Left ventricle myocardium inferior (tissue), 1 donor: Measurements from ENCODE around the gene NOL6. TPM values are rescaled to one million over a fixed set of nuclear protein-coding genes. Genes with fewer than 3 reads are reported as not detected.

Source experiments
- DNase-seq: peaks from one replicate; pipeline ENCODE4 v3.0.0-alpha.2; 2020
- H3K27ac ChIP-seq: fragments of 200-600 bp; replicated peaks from 2 replicates; pipeline ENCODE4 v1.8.0; 2021
- H3K27me3 ChIP-seq: fragments of 200-600 bp; 2 replicates; pipeline ENCODE4 v1.8.0; 2021; ENCODE audit warnings: low read depth
- H3K36me3 ChIP-seq: fragments of 200-600 bp; 2 replicates; pipeline ENCODE4 v1.8.0; 2021
- H3K4me1 ChIP-seq: fragments of 200-600 bp; 2 replicates; pipeline ENCODE4 v1.8.0; 2021
- H3K4me3 ChIP-seq: fragments of 200-600 bp; 2 replicates; pipeline ENCODE4 v1.8.0; 2021; ENCODE audit warnings: mild to moderate bottlenecking, moderate library complexity
- H3K9me3 ChIP-seq: fragments of 200-600 bp; replicated peaks from 2 replicates; pipeline ENCODE4 v1.8.0; 2021
- intact Hi-C: fragments of 100-400 bp; cut with micrococcal nuclease; formaldehyde crosslinking; loops from one replicate; pipeline ENCODE4 v1.11.0; 2022
- total RNA-seq: library from RNA; stranded (reverse); fragmentation: NEBNext Ultra II Directional; extraction: Animal tissue kit (Norgen Biotek cat#: 25700); gene quantifications from one replicate; pipeline ENCODE4 v1.2.1, GENCODE V29; 2021
- TF ChIP-seq, protein P1 (sequence below): fragments of 200-600 bp; IDR thresholded peaks from 2 replicates; pipeline ENCODE4 v1.8.0; 2021; ENCODE audit warnings: antibody characterized with exemption, mild to moderate bottlenecking, borderline replicate concordance
- donor health status: DM: no; HTN: yes; CAD: no; lungs with severe emphysema.

Gene NOL6
- total RNA-seq, 1 donor from 2014 or later: 13.4 TPM

DNA sequence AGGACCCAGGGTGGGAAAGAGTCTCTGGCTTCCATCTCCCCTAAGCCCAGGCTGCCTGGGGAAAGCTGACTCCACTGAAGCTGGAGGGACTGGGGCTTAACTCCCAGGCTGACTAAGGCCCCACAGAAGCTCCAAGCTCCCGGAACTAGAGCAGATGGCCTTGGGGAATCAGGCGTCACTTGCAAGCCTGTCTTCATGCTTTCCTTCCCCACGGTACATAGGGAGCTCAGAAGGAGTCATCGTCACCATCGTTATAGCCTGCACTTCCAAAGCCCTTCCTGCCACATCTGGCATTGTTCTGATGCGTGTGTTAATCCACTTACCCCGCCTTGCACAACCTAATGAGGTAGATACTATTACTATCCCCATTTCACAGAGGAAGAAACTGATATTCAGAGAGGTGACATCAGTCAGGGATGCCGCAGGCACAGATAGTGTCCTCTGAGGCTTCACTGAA lies 37.9 kb downstream of the NOL6 start:
- DNase-seq: no peak
- peaks cover 46% of the 10 kb centered on the region for H3K4me1 ChIP-seq
- H3K27me3 ChIP-seq: peaks cover 23% of the 10 kb centered on the region
- no peak overlapping the region for H3K4me3 ChIP-seq
- intact Hi-C loops: no loop called here
- no peaks in the 10 kb centered on the region for H3K9me3 ChIP-seq
- H3K27ac ChIP-seq: peak overlapping the region; percentile 66
- TF ChIP-seq, protein P1, sequence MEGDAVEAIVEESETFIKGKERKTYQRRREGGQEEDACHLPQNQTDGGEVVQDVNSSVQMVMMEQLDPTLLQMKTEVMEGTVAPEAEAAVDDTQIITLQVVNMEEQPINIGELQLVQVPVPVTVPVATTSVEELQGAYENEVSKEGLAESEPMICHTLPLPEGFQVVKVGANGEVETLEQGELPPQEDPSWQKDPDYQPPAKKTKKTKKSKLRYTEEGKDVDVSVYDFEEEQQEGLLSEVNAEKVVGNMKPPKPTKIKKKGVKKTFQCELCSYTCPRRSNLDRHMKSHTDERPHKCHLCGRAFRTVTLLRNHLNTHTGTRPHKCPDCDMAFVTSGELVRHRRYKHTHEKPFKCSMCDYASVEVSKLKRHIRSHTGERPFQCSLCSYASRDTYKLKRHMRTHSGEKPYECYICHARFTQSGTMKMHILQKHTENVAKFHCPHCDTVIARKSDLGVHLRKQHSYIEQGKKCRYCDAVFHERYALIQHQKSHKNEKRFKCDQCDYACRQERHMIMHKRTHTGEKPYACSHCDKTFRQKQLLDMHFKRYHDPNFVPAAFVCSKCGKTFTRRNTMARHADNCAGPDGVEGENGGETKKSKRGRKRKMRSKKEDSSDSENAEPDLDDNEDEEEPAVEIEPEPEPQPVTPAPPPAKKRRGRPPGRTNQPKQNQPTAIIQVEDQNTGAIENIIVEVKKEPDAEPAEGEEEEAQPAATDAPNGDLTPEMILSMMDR: no peak
- no peaks in the 10 kb centered on the region for H3K36me3 ChIP-seq

DNA sequence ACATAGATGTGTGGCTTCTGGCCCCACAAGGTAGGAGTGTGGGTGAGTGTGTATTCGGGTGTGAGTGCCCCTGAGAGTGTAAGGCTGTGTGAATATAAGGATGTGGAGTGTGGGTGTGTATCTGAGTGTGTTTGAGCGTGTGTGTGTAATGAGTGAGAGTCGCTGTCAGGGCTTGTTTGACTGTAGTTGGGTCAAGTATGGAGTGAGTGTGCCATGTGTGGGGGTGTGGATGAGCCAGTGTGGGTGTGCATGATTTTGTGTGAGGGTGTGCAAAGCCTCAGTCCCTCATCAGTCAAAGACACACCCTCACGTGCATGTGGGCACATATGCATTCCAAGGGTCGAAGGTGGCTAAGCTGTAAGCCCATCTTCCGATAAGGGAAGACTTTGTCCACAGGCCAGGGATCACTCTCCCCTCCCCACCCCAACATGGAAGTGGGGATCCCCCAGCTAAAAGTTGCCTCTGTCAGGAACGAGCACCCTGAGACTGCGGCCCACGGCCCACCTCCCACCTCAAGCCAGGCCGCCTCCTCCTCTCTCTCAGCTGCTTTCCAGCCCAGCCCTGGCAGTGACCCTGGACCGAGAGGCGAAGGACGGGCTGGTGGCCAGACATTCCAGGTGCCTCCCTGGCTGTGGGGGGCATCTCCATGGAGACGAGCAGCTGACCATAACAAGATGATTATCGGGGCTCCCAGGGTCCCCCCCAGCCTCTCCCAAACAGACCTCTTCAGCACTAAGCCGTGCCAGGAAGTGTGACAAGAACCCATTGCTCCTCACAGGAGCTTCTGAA lies 39.2 kb downstream of the NOL6 start:
- no peak overlapping the region for H3K27ac ChIP-seq
- intact Hi-C loops: no loop called here
- H3K4me1 ChIP-seq: peaks cover 44% of the 10 kb centered on the region
- no peaks in the 10 kb centered on the region for H3K9me3 ChIP-seq
- DNase-seq: no peak
- H3K36me3 ChIP-seq: no peaks in the 10 kb centered on the region
- H3K4me3 ChIP-seq: no peak overlapping the region
- peaks cover 23% of the 10 kb centered on the region for H3K27me3 ChIP-seq
- TF ChIP-seq, protein P1: no peak

DNA sequence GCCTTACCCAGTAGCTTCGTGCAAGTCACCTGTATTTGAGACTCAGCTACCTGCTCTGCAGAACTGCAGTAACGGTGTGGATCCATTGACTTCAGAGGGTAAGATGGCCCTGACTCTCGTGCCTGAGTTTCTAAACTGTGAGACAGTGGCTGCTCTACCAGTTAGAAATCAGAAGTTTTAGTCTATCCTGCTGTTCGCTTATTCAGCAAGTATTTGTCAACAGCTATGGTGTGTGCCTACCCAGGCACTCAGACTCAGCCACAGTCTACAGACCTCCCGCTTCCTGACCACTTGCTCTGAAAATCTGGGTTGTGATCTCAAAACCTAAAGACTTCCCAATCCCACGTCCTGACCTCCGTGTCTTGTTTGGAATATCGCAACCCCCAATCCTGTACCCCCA lies 39.9 kb downstream of the NOL6 start:
- H3K9me3 ChIP-seq: no peaks in the 10 kb centered on the region
- no peaks in the 10 kb centered on the region for H3K36me3 ChIP-seq
- no peak overlapping the region for H3K27ac ChIP-seq
- peaks cover 37% of the 10 kb centered on the region for H3K4me1 ChIP-seq
- H3K27me3 ChIP-seq: peaks cover 23% of the 10 kb centered on the region
- intact Hi-C loops: no loop called here
- DNase-seq: no peak
- H3K4me3 ChIP-seq: no peak overlapping the region
- TF ChIP-seq, protein P1: no peak

DNA sequence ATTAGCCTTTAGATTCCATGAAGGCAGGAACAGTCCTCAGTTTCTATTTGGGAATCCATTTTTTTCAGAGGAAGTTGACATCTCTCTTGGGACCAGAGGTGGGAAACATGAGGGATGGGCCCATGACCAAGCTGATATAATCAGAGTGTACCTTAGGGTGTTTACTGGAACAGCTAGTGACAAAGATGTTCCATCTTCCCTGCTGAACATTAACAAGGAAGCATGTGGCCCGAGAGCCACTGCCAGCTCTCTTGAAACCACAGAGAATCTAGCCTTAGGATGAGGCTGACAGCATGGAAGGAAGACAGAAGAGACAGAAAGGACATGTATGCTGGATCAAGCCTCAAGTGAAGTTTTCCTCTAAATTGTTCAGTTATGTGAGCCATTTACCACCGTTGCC lies 42.3 kb downstream of the NOL6 start:
- Histone ChIP-seq H3K4me1 (peaks cover 22% of the 10 kb centered on the region), H3K9me3 (no peaks in the 10 kb centered on the region), H3K36me3 (no peaks in the 10 kb centered on the region), H3K27ac (peak overlapping the region; percentile 36), H3K4me3 (no peak overlapping the region), H3K27me3 (peaks cover 16% of the 10 kb centered on the region)
- DNase-seq: no peak
- TF ChIP-seq, protein P1: no peak
- intact Hi-C loops: no loop called here

DNA sequence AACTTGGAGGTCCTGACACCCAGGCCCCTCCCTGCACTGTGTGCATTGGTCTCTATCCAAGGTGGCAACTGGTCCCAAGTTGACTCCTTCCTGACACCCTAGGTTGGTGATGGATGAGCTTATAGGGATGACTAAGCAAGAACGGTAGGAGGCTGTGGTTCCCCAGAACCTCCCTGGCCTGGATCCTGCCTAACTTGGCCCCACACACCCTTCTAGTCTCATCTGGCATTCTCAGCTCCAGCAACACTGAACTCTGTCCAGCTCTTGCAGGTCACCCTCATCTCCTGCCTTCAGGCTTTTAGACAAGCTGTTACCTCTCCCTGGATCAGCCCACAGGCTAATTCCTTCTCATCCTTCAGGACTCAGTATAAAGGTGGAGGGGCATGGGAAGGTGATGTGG lies 42.8 kb downstream of the NOL6 start:
- H3K4me1 ChIP-seq: peaks cover 17% of the 10 kb centered on the region
- TF ChIP-seq, protein P1: no peak
- H3K4me3 ChIP-seq: no peak overlapping the region
- peak overlapping the region; percentile 36 for H3K27ac ChIP-seq
- DNase-seq: no peak
- no peaks in the 10 kb centered on the region for H3K36me3 ChIP-seq
- intact Hi-C loops: no loop called here
- H3K27me3 ChIP-seq: peaks cover 12% of the 10 kb centered on the region
- no peaks in the 10 kb centered on the region for H3K9me3 ChIP-seq
